ENCODE measurements around the gene ARHGAP24. TPM values are rescaled to one million over a fixed set of nuclear protein-coding genes. Genes with fewer than 3 reads are reported as not detected.

The ARHGAP24 gene
- total and polyA plus RNA-seq, 2 experiments from 2014 or later, result 0.21 to 0.36 TPM

DNA sequence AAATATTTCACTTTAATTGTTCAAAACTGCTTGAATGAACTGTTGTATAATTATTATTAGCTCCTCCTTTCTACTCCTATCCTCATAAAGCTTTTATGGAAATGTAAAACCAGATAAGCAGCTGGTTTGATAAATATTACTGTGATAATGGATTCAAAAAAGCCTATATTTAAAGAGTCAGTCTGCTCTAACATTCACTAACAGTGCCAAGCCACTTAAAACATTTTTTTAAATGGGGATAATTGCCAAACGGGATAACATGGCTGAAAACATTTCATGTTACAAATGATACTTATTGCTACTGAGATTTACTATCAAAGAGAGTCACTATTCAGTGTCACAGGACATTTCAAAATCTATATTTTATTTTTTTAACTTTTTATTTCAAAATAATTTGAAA, 17.4 kb downstream of the ARHGAP24 start (continued):
- TF ChIP-seq, protein P1, sequence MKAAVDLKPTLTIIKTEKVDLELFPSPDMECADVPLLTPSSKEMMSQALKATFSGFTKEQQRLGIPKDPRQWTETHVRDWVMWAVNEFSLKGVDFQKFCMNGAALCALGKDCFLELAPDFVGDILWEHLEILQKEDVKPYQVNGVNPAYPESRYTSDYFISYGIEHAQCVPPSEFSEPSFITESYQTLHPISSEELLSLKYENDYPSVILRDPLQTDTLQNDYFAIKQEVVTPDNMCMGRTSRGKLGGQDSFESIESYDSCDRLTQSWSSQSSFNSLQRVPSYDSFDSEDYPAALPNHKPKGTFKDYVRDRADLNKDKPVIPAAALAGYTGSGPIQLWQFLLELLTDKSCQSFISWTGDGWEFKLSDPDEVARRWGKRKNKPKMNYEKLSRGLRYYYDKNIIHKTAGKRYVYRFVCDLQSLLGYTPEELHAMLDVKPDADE (IDR thresholded peaks at IDR 0.05), result no peak
- no peak for TF ChIP-seq EZH2phosphoT487 (IDR thresholded peaks at IDR 0.05; ENCODE audit: unreplicated experiment)
- no peak for TF ChIP-seq JUNB (IDR thresholded peaks at IDR 0.05; ENCODE audit: unreplicated experiment)
- TF ChIP-seq STAT1 (IDR thresholded peaks at IDR 0.05; ENCODE audit: unreplicated experiment), result no peak

- H3K9me2 ChIP-seq (ENCODE audit: insufficient read depth), result no peaks in the 10 kb centered on the region
- DNase-seq (ENCODE audit: low spot score) (no peak), ATAC-seq (no peak)
- Mint-ChIP-seq H3K9me3 (no peaks in the 10 kb centered on the region; the same call in 2 of the 3 replicates), H3K36me3 (ENCODE audit: low read depth) (no peaks in the 10 kb centered on the region), H3K4me3 (no peak overlapping the region), H3K4me1 (no peaks in the 10 kb centered on the region), H3K27ac (no peak overlapping the region), H3K27me3 (ENCODE audit: insufficient read depth, low read depth, poor library complexity) (peaks cover 2% of the 10 kb centered on the region)
- no peak overlapping the region for H3K4me3 ChIP-seq
- H3K36me3 ChIP-seq (ENCODE audit: insufficient read depth), result no peaks in the 10 kb centered on the region
- H3F3A ChIP-seq (replicated peaks; ENCODE audit: low read depth), result no peaks in the 10 kb centered on the region
- H3K4me2 ChIP-seq, result no peak overlapping the region
- peaks cover 3% of the 10 kb centered on the region; the same call in 1 of the 2 replicates for H4K20me1 ChIP-seq (replicated peaks; ENCODE audit: insufficient read depth)
- no peak overlapping the region for H3K27ac ChIP-seq (ENCODE audit: low read depth)
- no peak overlapping the region for H2AFZ ChIP-seq
- TF ChIP-seq POLR2AphosphoS5 (IDR thresholded peaks at IDR 0.05; ENCODE audit: low read depth) (no peak), EZH2 (IDR thresholded peaks at IDR 0.05; ENCODE audit: low read depth, unreplicated experiment) (no peak), EZH2phosphoT487 (IDR thresholded peaks at IDR 0.05; ENCODE audit: unreplicated experiment) (no peak), JUNB (IDR thresholded peaks at IDR 0.05; ENCODE audit: unreplicated experiment) (no peak), STAT1 (IDR thresholded peaks at IDR 0.05; ENCODE audit: unreplicated experiment) (no peak)
- TF ChIP-seq, protein P2, sequence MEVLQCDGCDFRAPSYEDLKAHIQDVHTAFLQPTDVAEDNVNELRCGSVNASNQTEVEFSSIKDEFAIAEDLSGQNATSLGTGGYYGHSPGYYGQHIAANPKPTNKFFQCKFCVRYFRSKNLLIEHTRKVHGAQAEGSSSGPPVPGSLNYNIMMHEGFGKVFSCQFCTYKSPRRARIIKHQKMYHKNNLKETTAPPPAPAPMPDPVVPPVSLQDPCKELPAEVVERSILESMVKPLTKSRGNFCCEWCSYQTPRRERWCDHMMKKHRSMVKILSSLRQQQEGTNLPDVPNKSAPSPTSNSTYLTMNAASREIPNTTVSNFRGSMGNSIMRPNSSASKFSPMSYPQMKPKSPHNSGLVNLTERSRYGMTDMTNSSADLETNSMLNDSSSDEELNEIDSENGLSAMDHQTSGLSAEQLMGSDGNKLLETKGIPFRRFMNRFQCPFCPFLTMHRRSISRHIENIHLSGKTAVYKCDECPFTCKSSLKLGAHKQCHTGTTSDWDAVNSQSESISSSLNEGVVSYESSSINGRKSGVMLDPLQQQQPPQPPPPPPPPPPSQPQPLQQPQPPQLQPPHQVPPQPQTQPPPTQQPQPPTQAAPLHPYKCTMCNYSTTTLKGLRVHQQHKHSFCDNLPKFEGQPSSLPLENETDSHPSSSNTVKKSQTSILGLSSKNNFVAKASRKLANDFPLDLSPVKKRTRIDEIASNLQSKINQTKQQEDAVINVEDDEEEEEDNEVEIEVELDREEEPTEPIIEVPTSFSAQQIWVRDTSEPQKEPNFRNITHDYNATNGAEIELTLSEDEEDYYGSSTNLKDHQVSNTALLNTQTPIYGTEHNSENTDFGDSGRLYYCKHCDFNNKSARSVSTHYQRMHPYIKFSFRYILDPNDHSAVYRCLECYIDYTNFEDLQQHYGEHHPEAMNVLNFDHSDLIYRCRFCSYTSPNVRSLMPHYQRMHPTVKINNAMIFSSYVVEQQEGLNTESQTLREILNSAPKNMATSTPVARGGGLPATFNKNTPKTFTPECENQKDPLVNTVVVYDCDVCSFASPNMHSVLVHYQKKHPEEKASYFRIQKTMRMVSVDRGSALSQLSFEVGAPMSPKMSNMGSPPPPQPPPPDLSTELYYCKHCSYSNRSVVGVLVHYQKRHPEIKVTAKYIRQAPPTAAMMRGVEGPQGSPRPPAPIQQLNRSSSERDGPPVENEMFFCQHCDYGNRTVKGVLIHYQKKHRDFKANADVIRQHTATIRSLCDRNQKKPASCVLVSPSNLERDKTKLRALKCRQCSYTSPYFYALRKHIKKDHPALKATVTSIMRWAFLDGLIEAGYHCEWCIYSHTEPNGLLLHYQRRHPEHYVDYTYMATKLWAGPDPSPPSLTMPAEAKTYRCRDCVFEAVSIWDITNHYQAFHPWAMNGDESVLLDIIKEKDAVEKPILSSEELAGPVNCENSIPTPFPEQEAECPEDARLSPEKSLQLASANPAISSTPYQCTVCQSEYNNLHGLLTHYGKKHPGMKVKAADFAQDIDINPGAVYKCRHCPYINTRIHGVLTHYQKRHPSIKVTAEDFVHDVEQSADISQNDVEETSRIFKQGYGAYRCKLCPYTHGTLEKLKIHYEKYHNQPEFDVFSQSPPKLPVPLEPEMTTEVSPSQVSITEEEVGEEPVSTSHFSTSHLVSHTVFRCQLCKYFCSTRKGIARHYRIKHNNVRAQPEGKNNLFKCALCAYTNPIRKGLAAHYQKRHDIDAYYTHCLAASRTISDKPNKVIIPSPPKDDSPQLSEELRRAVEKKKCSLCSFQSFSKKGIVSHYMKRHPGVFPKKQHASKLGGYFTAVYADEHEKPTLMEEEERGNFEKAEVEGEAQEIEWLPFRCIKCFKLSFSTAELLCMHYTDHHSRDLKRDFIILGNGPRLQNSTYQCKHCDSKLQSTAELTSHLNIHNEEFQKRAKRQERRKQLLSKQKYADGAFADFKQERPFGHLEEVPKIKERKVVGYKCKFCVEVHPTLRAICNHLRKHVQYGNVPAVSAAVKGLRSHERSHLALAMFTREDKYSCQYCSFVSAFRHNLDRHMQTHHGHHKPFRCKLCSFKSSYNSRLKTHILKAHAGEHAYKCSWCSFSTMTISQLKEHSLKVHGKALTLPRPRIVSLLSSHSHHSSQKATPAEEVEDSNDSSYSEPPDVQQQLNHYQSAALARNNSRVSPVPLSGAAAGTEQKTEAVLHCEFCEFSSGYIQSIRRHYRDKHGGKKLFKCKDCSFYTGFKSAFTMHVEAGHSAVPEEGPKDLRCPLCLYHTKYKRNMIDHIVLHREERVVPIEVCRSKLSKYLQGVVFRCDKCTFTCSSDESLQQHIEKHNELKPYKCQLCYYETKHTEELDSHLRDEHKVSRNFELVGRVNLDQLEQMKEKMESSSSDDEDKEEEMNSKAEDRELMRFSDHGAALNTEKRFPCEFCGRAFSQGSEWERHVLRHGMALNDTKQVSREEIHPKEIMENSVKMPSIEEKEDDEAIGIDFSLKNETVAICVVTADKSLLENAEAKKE (CRISPR knock-in tag; IDR thresholded peaks at IDR 0.05), result no peak
- TF ChIP-seq, protein P3, sequence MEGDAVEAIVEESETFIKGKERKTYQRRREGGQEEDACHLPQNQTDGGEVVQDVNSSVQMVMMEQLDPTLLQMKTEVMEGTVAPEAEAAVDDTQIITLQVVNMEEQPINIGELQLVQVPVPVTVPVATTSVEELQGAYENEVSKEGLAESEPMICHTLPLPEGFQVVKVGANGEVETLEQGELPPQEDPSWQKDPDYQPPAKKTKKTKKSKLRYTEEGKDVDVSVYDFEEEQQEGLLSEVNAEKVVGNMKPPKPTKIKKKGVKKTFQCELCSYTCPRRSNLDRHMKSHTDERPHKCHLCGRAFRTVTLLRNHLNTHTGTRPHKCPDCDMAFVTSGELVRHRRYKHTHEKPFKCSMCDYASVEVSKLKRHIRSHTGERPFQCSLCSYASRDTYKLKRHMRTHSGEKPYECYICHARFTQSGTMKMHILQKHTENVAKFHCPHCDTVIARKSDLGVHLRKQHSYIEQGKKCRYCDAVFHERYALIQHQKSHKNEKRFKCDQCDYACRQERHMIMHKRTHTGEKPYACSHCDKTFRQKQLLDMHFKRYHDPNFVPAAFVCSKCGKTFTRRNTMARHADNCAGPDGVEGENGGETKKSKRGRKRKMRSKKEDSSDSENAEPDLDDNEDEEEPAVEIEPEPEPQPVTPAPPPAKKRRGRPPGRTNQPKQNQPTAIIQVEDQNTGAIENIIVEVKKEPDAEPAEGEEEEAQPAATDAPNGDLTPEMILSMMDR (conservative IDR thresholded peaks at IDR 0.05; ENCODE audit: low read depth in 2 of 2), result no peak
- TF ChIP-seq, protein P4, sequence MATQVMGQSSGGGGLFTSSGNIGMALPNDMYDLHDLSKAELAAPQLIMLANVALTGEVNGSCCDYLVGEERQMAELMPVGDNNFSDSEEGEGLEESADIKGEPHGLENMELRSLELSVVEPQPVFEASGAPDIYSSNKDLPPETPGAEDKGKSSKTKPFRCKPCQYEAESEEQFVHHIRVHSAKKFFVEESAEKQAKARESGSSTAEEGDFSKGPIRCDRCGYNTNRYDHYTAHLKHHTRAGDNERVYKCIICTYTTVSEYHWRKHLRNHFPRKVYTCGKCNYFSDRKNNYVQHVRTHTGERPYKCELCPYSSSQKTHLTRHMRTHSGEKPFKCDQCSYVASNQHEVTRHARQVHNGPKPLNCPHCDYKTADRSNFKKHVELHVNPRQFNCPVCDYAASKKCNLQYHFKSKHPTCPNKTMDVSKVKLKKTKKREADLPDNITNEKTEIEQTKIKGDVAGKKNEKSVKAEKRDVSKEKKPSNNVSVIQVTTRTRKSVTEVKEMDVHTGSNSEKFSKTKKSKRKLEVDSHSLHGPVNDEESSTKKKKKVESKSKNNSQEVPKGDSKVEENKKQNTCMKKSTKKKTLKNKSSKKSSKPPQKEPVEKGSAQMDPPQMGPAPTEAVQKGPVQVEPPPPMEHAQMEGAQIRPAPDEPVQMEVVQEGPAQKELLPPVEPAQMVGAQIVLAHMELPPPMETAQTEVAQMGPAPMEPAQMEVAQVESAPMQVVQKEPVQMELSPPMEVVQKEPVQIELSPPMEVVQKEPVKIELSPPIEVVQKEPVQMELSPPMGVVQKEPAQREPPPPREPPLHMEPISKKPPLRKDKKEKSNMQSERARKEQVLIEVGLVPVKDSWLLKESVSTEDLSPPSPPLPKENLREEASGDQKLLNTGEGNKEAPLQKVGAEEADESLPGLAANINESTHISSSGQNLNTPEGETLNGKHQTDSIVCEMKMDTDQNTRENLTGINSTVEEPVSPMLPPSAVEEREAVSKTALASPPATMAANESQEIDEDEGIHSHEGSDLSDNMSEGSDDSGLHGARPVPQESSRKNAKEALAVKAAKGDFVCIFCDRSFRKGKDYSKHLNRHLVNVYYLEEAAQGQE (IDR thresholded peaks at IDR 0.05; ENCODE audit: unreplicated experiment), result no peak
- TF ChIP-seq, protein P1 (IDR thresholded peaks at IDR 0.05), result no peak
- H3K4me1 ChIP-seq (ENCODE audit: insufficient read depth), result no peaks in the 10 kb centered on the region
- no peaks in the 10 kb centered on the region for H3K27me3 ChIP-seq (ENCODE audit: insufficient read depth)
- H3K79me2 ChIP-seq (replicated peaks; ENCODE audit: insufficient read depth), result no peaks in the 10 kb centered on the region
These were observed 20.7 kb downstream of the ARHGAP24 start for GRCh38 chr4:85495621-85496020.
